HEK293 (cell line): Measurements from ENCODE around the gene AHCY.

ENCODE experiments used
- BCL11A ChIP-seq: fragments of 450-650 bp; formaldehyde crosslinking; IDR thresholded peaks from 2 replicates; pipeline ENCODE4 v1.5.1; 2016; ENCODE audit warnings: low read depth, missing biosample characterization, missing genetic modification characterization
- IKZF3 ChIP-seq: fragments of 450-650 bp; IDR thresholded peaks from 2 replicates; pipeline ENCODE4 v1.5.0; 2018; ENCODE audit warnings: missing biosample characterization, mild to moderate bottlenecking, missing genetic modification characterization, moderate library complexity
- KLF9 ChIP-seq: fragments of 450-650 bp; formaldehyde crosslinking; IDR thresholded peaks from 2 replicates; pipeline ENCODE4 v1.5.1; 2016; ENCODE audit warnings: missing biosample characterization, missing genetic modification characterization, low read depth
- OVOL3 ChIP-seq: fragments of 450-650 bp; formaldehyde crosslinking; IDR thresholded peaks from 2 replicates; pipeline ENCODE4 v1.5.1; 2016; ENCODE audit warnings: missing biosample characterization, missing genetic modification characterization
- SP3 ChIP-seq: fragments of 450-650 bp; formaldehyde crosslinking; IDR thresholded peaks from 2 replicates; pipeline ENCODE4 v1.5.1; 2016; ENCODE audit warnings: missing biosample characterization, missing genetic modification characterization
- YY2 ChIP-seq: fragments of 450-650 bp; formaldehyde crosslinking; IDR thresholded peaks from 2 replicates; pipeline ENCODE4 v1.5.1; 2016; ENCODE audit warnings: missing biosample characterization, missing genetic modification characterization
- ZBTB7A ChIP-seq: fragments of 450-650 bp; formaldehyde crosslinking; IDR thresholded peaks from 2 replicates; pipeline ENCODE4 v1.5.1; 2016; ENCODE audit warnings: low read depth, missing biosample characterization, missing genetic modification characterization
- ZBTB8A ChIP-seq: fragments of 450-650 bp; formaldehyde crosslinking; IDR thresholded peaks from 2 replicates; pipeline ENCODE4 v1.5.1; 2016; ENCODE audit warnings: missing biosample characterization, missing genetic modification characterization
- ZEB2 ChIP-seq: fragments of 450-650 bp; formaldehyde crosslinking; IDR thresholded peaks from 2 replicates; pipeline ENCODE4 v1.5.1; 2016; ENCODE audit warnings: missing biosample characterization, missing genetic modification characterization
- ZFP69B ChIP-seq: fragments of 450-650 bp; formaldehyde crosslinking; IDR thresholded peaks from 2 replicates; pipeline ENCODE4 v1.5.1; 2016; ENCODE audit warnings: missing biosample characterization, missing genetic modification characterization
- ZNF132 ChIP-seq: fragments of 450-650 bp; formaldehyde crosslinking; IDR thresholded peaks from 2 replicates; pipeline ENCODE4 v1.5.1; 2017; ENCODE audit warnings: missing biosample characterization, missing genetic modification characterization, borderline replicate concordance
- ZNF23 ChIP-seq: fragments of 450-650 bp; formaldehyde crosslinking; IDR thresholded peaks from 2 replicates; pipeline ENCODE4 v1.5.1; 2016; ENCODE audit warnings: missing biosample characterization, missing genetic modification characterization, borderline replicate concordance
- ZNF324 ChIP-seq: fragments of 450-650 bp; formaldehyde crosslinking; IDR thresholded peaks from 2 replicates; pipeline ENCODE4 v1.5.1; 2016; ENCODE audit warnings: missing biosample characterization, missing genetic modification characterization
- ZNF366 ChIP-seq: fragments of 450-650 bp; formaldehyde crosslinking; conservative IDR thresholded peaks from 2 replicates; pipeline ENCODE4 v1.5.1; 2016; ENCODE audit warnings: missing biosample characterization, missing genetic modification characterization
- ZNF426 ChIP-seq: fragments of 450-650 bp; formaldehyde crosslinking; IDR thresholded peaks from 2 replicates; pipeline ENCODE4 v1.5.1; 2017; ENCODE audit warnings: missing biosample characterization, missing genetic modification characterization, mild to moderate bottlenecking, inconsistent platforms, moderate library complexity
- ZNF629 ChIP-seq: fragments of 450-650 bp; formaldehyde crosslinking; IDR thresholded peaks from 2 replicates; pipeline ENCODE4 v1.5.1; 2017; ENCODE audit warnings: missing biosample characterization, missing genetic modification characterization
- TF ChIP-seq, protein P1 (sequence below): fragments of 450-650 bp; formaldehyde crosslinking; IDR thresholded peaks from 2 replicates; pipeline ENCODE4 v1.5.1; 2017; ENCODE audit warnings: missing biosample characterization, missing genetic modification characterization
- TF ChIP-seq, protein P2 (sequence below): fragments of 450-650 bp; formaldehyde crosslinking; IDR thresholded peaks from 2 replicates; pipeline ENCODE4 v1.5.1; 2016; ENCODE audit warnings: missing biosample characterization, missing genetic modification characterization
- TF ChIP-seq, protein P3 (sequence below): fragments of 450-650 bp; formaldehyde crosslinking; IDR thresholded peaks from 2 replicates; pipeline ENCODE4 v1.5.1; 2016; ENCODE audit warnings: missing biosample characterization, missing genetic modification characterization
- TF ChIP-seq, protein P4 (sequence below): fragments of 450-650 bp; formaldehyde crosslinking; IDR thresholded peaks from 2 replicates; pipeline ENCODE4 v1.5.1; 2016; ENCODE audit warnings: missing biosample characterization, missing genetic modification characterization
- TF ChIP-seq, protein P5 (sequence below): fragments of 450-650 bp; formaldehyde crosslinking; IDR thresholded peaks from 2 replicates; pipeline ENCODE4 v1.5.1; 2016; ENCODE audit warnings: missing biosample characterization, missing genetic modification characterization
- TF ChIP-seq, protein P6 (sequence below): fragments of 450-650 bp; formaldehyde crosslinking; IDR thresholded peaks from 2 replicates; pipeline ENCODE4 v1.5.1; 2016; ENCODE audit warnings: missing biosample characterization, missing genetic modification characterization
- TF ChIP-seq, protein P7 (sequence below): fragments of 450-650 bp; formaldehyde crosslinking; IDR thresholded peaks from 2 replicates; pipeline ENCODE4 v1.5.1; 2016; ENCODE audit warnings: missing biosample characterization, missing genetic modification characterization, low read depth
- TF ChIP-seq, protein P8 (sequence below): fragments of 450-650 bp; formaldehyde crosslinking; optimal IDR thresholded peaks from 2 replicates; pipeline ENCODE3; 2016; ENCODE audit warnings: missing biosample characterization, mild to moderate bottlenecking, missing genetic modification characterization

Gene AHCY

DNA sequence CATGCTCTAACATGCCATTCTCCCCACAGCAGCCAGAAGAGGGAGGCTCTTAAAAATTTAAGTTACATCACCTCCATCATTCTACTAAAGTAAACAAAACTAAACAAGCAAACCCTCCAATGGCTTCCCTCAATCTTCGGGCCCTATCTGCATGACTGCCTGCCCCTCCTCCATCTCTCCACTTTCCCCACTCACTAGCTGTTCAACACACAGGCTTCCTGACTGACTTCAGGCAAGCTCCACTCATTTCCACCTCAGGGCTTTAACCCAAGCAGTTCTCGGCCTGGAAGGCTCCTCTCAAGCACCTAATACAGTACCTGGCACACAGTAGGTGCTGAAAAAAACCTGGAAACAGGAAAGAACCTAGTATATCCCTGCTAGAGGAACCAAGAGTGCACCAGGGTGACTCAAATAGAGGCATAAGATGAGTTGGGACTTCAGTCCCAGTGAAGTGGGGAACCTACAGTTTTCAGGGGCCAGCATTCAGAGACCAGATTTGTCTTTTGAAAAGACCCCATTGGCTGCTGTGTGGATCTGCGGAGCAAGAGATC, 2.8 kb downstream of the AHCY start (continued):
- TF ChIP-seq, protein P1, sequence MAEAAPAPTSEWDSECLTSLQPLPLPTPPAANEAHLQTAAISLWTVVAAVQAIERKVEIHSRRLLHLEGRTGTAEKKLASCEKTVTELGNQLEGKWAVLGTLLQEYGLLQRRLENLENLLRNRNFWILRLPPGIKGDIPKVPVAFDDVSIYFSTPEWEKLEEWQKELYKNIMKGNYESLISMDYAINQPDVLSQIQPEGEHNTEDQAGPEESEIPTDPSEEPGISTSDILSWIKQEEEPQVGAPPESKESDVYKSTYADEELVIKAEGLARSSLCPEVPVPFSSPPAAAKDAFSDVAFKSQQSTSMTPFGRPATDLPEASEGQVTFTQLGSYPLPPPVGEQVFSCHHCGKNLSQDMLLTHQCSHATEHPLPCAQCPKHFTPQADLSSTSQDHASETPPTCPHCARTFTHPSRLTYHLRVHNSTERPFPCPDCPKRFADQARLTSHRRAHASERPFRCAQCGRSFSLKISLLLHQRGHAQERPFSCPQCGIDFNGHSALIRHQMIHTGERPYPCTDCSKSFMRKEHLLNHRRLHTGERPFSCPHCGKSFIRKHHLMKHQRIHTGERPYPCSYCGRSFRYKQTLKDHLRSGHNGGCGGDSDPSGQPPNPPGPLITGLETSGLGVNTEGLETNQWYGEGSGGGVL (tag by site-specific recombination), result 0 out of 2 replicates have a peak, but pooled peaks have one; percentile 31
- TF ChIP-seq ZEB2 (tag by site-specific recombination) (peak; percentile 79), IKZF3 (tag by site-specific recombination) (no peak), KLF9 (0 out of 2 replicates have a peak, but pooled peaks have one; percentile 5), ZNF426 (tag by site-specific recombination) (no peak), ZBTB7A (tag by site-specific recombination) (no peak), YY2 (tag by site-specific recombination) (0 out of 2 replicates have a peak, but pooled peaks have one; percentile 44), ZNF366 (tag by site-specific recombination) (peak; percentile 73), SP3 (tag by site-specific recombination) (no peak; the same call in none of the 2 replicates), ZBTB8A (tag by site-specific recombination) (0 out of 2 replicates have a peak, but pooled peaks have one; percentile 34), ZNF132 (tag by site-specific recombination) (no peak), ZNF23 (no peak), OVOL3 (tag by site-specific recombination) (no peak), ZNF629 (tag by site-specific recombination) (peak; percentile 66), BCL11A (tag by site-specific recombination) (no peak), ZFP69B (tag by site-specific recombination) (peak; percentile 38; the same call in 1 of the 2 replicates), ZNF324 (tag by site-specific recombination) (no peak)
- TF ChIP-seq, protein P2, sequence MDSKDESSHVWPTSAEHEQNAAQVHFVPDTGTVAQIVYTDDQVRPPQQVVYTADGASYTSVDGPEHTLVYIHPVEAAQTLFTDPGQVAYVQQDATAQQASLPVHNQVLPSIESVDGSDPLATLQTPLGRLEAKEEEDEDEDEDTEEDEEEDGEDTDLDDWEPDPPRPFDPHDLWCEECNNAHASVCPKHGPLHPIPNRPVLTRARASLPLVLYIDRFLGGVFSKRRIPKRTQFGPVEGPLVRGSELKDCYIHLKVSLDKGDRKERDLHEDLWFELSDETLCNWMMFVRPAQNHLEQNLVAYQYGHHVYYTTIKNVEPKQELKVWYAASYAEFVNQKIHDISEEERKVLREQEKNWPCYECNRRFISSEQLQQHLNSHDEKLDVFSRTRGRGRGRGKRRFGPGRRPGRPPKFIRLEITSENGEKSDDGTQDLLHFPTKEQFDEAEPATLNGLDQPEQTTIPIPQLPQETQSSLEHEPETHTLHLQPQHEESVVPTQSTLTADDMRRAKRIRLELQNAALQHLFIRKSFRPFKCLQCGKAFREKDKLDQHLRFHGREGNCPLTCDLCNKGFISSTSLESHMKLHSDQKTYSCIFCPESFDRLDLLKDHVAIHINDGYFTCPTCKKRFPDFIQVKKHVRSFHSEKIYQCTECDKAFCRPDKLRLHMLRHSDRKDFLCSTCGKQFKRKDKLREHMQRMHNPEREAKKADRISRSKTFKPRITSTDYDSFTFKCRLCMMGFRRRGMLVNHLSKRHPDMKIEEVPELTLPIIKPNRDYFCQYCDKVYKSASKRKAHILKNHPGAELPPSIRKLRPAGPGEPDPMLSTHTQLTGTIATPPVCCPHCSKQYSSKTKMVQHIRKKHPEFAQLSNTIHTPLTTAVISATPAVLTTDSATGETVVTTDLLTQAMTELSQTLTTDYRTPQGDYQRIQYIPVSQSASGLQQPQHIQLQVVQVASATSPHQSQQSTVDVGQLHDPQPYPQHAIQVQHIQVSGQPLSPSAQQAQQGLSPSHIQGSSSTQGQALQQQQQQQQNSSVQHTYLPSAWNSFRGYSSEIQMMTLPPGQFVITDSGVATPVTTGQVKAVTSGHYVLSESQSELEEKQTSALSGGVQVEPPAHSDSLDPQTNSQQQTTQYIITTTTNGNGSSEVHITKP (tag by site-specific recombination), result peak; percentile 84
- TF ChIP-seq, protein P3, sequence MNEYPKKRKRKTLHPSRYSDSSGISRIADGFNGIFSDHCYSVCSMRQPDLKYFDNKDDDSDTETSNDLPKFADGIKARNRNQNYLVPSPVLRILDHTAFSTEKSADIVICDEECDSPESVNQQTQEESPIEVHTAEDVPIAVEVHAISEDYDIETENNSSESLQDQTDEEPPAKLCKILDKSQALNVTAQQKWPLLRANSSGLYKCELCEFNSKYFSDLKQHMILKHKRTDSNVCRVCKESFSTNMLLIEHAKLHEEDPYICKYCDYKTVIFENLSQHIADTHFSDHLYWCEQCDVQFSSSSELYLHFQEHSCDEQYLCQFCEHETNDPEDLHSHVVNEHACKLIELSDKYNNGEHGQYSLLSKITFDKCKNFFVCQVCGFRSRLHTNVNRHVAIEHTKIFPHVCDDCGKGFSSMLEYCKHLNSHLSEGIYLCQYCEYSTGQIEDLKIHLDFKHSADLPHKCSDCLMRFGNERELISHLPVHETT (tag by site-specific recombination), result peak; percentile 66; the same call in 1 of the 2 replicates
- TF ChIP-seq, protein P4, sequence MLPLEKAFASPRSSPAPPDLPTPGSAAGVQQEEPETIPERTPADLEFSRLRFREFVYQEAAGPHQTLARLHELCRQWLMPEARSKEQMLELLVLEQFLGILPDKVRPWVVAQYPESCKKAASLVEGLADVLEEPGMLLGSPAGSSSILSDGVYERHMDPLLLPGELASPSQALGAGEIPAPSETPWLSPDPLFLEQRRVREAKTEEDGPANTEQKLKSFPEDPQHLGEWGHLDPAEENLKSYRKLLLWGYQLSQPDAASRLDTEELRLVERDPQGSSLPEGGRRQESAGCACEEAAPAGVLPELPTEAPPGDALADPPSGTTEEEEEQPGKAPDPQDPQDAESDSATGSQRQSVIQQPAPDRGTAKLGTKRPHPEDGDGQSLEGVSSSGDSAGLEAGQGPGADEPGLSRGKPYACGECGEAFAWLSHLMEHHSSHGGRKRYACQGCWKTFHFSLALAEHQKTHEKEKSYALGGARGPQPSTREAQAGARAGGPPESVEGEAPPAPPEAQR (tag by site-specific recombination), result no peak
- TF ChIP-seq, protein P5, sequence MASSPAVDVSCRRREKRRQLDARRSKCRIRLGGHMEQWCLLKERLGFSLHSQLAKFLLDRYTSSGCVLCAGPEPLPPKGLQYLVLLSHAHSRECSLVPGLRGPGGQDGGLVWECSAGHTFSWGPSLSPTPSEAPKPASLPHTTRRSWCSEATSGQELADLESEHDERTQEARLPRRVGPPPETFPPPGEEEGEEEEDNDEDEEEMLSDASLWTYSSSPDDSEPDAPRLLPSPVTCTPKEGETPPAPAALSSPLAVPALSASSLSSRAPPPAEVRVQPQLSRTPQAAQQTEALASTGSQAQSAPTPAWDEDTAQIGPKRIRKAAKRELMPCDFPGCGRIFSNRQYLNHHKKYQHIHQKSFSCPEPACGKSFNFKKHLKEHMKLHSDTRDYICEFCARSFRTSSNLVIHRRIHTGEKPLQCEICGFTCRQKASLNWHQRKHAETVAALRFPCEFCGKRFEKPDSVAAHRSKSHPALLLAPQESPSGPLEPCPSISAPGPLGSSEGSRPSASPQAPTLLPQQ (tag by site-specific recombination), result peak; percentile 46; the same call in 1 of the 2 replicates
- TF ChIP-seq, protein P6, sequence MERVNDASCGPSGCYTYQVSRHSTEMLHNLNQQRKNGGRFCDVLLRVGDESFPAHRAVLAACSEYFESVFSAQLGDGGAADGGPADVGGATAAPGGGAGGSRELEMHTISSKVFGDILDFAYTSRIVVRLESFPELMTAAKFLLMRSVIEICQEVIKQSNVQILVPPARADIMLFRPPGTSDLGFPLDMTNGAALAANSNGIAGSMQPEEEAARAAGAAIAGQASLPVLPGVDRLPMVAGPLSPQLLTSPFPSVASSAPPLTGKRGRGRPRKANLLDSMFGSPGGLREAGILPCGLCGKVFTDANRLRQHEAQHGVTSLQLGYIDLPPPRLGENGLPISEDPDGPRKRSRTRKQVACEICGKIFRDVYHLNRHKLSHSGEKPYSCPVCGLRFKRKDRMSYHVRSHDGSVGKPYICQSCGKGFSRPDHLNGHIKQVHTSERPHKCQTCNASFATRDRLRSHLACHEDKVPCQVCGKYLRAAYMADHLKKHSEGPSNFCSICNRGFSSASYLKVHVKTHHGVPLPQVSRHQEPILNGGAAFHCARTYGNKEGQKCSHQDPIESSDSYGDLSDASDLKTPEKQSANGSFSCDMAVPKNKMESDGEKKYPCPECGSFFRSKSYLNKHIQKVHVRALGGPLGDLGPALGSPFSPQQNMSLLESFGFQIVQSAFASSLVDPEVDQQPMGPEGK (tag by site-specific recombination), result peak; percentile 42; the same call in 1 of the 2 replicates
- TF ChIP-seq, protein P7, sequence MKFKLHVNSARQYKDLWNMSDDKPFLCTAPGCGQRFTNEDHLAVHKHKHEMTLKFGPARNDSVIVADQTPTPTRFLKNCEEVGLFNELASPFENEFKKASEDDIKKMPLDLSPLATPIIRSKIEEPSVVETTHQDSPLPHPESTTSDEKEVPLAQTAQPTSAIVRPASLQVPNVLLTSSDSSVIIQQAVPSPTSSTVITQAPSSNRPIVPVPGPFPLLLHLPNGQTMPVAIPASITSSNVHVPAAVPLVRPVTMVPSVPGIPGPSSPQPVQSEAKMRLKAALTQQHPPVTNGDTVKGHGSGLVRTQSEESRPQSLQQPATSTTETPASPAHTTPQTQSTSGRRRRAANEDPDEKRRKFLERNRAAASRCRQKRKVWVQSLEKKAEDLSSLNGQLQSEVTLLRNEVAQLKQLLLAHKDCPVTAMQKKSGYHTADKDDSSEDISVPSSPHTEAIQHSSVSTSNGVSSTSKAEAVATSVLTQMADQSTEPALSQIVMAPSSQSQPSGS (tag by site-specific recombination), result peak; percentile 74; the same call in 1 of the 2 replicates
- TF ChIP-seq, protein P8, sequence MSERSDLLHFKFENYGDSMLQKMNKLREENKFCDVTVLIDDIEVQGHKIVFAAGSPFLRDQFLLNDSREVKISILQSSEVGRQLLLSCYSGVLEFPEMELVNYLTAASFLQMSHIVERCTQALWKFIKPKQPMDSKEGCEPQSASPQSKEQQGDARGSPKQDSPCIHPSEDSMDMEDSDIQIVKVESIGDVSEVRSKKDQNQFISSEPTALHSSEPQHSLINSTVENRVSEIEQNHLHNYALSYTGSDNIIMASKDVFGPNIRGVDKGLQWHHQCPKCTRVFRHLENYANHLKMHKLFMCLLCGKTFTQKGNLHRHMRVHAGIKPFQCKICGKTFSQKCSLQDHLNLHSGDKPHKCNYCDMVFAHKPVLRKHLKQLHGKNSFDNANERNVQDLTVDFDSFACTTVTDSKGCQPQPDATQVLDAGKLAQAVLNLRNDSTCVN, result no peak
